Measurements from ENCODE around the gene COL4A4. TPM values are rescaled to one million over a fixed set of nuclear protein-coding genes. Genes with fewer than 3 reads are reported as not detected.

COL4A4 gene
- total and polyA plus RNA-seq, 2 of the 4 experiments (the other 2 are of a cell fraction) = 0.02 TPM; not detected in 1

- no peaks in the 10 kb centered on the region for H3K79me1 ChIP-seq (ENCODE audit: low read depth in 1 of 2, low read length in 2 of 2)
- intact Hi-C loops (cut with micrococcal nuclease) = no loop called here
- H2BK5ac ChIP-seq (ENCODE audit: low read depth, low read length, poor library complexity, severe bottlenecking) = no peak overlapping the region
- BruUV-seq (replicated peaks) = no TSS peak
- H4K8ac ChIP-seq (ENCODE audit: low read depth in 2 of 2, low read length in 2 of 2) = no peak overlapping the region
- no peak overlapping the region for H3K4me3 ChIP-seq (ENCODE audit: insufficient read depth, low read depth, low read length)
- dilution Hi-C loops (cut with HindIII; ENCODE audit: low sequenced_read_pairs, unreplicated experiment) = no loop called here
- CTCF ChIA-PET = no interaction called here
- H2BK20ac ChIP-seq (ENCODE audit: low read depth, low read length) = no peak overlapping the region
- DNase-seq (no peak), ATAC-seq (ENCODE audit: low read depth) (no peak)
- POLR2A ChIA-PET (ENCODE audit: unreplicated experiment) = no interaction called here
- WGBS, 2 experiments (ENCODE audit: extremely low coverage in 2 of 2, insufficient read length in 1 of 2) = no CpG with 5 or more reads among the region's 1 CpG
- H3K4me1 ChIP-seq (ENCODE audit: control insufficient read depth, insufficient read depth, low read length) = no peaks in the 10 kb centered on the region
- no peak overlapping the region for H3K9ac ChIP-seq (ENCODE audit: low read depth, low read length)
- no peak overlapping the region for H3K18ac ChIP-seq (ENCODE audit: low read depth, low read length)
- H3K4me2 ChIP-seq (ENCODE audit: low read depth, low read length) = no peak overlapping the region
- no peaks in the 10 kb centered on the region for H3K9me3 ChIP-seq (ENCODE audit: control insufficient read depth, insufficient read depth, low read length)
- TF ChIP-seq POLR2A (IDR thresholded peaks at IDR 0.05; ENCODE audit: low read depth, low read length) (no peak), BHLHE40 (IDR thresholded peaks at IDR 0.05; ENCODE audit: low read depth, low read length) (no peak), SMC3 (IDR thresholded peaks at IDR 0.05; ENCODE audit: low read depth, low read length) (no peak), CEBPB (IDR thresholded peaks at IDR 0.05; ENCODE audit: low read depth, low read length) (no peak), ELK1 (IDR thresholded peaks at IDR 0.05; ENCODE audit: borderline replicate concordance, low read depth, low read length) (no peak), CHD1 (IDR thresholded peaks at IDR 0.05; ENCODE audit: low read depth, low read length) (no peak), FOS (IDR thresholded peaks at IDR 0.05; ENCODE audit: low read depth, low read length) (no peak), MXI1 (IDR thresholded peaks at IDR 0.05; ENCODE audit: borderline replicate concordance, low read depth, low read length) (no peak), RCOR1 (IDR thresholded peaks at IDR 0.05; ENCODE audit: insufficient replicate concordance, low read length) (no peak), RAD21 (IDR thresholded peaks at IDR 0.05; ENCODE audit: low read length) (no peak), CTCF (conservative IDR thresholded peaks at IDR 0.05; ENCODE audit: low read depth, low read length) (no peak), NFE2L2 (IDR thresholded peaks at IDR 0.05; ENCODE audit: low read depth, low read length) (no peak), RFX5 (IDR thresholded peaks at IDR 0.05; ENCODE audit: low read depth, low read length) (no peak), USF2 (IDR thresholded peaks at IDR 0.05; ENCODE audit: low read depth, low read length) (no peak), MAFK (IDR thresholded peaks at IDR 0.05; ENCODE audit: low read depth, low read length) (no peak), MAZ (IDR thresholded peaks at IDR 0.05; ENCODE audit: borderline replicate concordance, low read depth, low read length) (no peak)
- H4K91ac ChIP-seq (ENCODE audit: insufficient read depth, low read depth, low read length) = no peak overlapping the region
- no peaks in the 10 kb centered on the region for H3K36me3 ChIP-seq (ENCODE audit: control insufficient read depth, insufficient read depth, low read length)
- H2AK5ac ChIP-seq (ENCODE audit: low read depth, low read length) = no peak overlapping the region
- no peaks in the 10 kb centered on the region for H4K20me1 ChIP-seq (ENCODE audit: insufficient read depth, low read length)
- no peak overlapping the region for H2AFZ ChIP-seq (replicated peaks; ENCODE audit: low read length, poor library complexity)
- in situ Hi-C loops (cut with MboI; ENCODE audit: low sequenced_read_pairs) = no loop called here
- H2AK9ac ChIP-seq (replicated peaks; ENCODE audit: low read depth, low read length, poor library complexity) = no peak overlapping the region
- H3K23ac ChIP-seq (ENCODE audit: low read depth, low read length) = no peak overlapping the region
- no peak overlapping the region for H3K14ac ChIP-seq (replicated peaks; ENCODE audit: low read depth, low read length)
- no peak overlapping the region for H2BK120ac ChIP-seq (ENCODE audit: low read depth, low read length)
- H3K27me3 ChIP-seq (ENCODE audit: control insufficient read depth, insufficient read depth, low read length) = 0 out of 2 replicates have a peak, but pooled peaks cover 2% of the 10 kb centered on the region
- H3K9me1 ChIP-seq (ENCODE audit: insufficient read depth, low read length) = no peaks in the 10 kb centered on the region
- H2BK15ac ChIP-seq (ENCODE audit: low read depth, low read length) = no peak overlapping the region
- no peak overlapping the region for H3K56ac ChIP-seq (ENCODE audit: extremely low read depth, insufficient read depth, low read length)
- no peak overlapping the region for H4K5ac ChIP-seq (ENCODE audit: low read depth, low read length)
- no peak overlapping the region for H3K4ac ChIP-seq (ENCODE audit: low read depth, low read length)
- H3K27ac ChIP-seq (ENCODE audit: insufficient read depth, low read length) = no peak overlapping the region
Observed at GRCh38 chr2:227082286-227082685, 81.7 kb downstream of the COL4A4 start.
